ENCODE measurements around the gene CNTN3.

Gene CNTN3

GRCh38 chr3:74607803-74608202 lies 6.7 kb downstream of the CNTN3 start:
- DNase-seq: no peak

GRCh38 chr3:74606996-74607395 lies 7.5 kb downstream of the CNTN3 start:
- no peak for DNase-seq

GRCh38 chr3:74605437-74605836 lies 9.0 kb downstream of the CNTN3 start:
- no peak for DNase-seq

GRCh38 chr3:74603292-74603691 lies 11.2 kb downstream of the CNTN3 start:
- DNase-seq: no peak

- no peak for DNase-seq
These were observed 12.0 kb downstream of the CNTN3 start for GRCh38 chr3:74602471-74602870.

GRCh38 chr3:74601793-74602192 lies 12.7 kb downstream of the CNTN3 start:
- no peak for DNase-seq

- DNase-seq: peak; percentile 71
These were observed 14.9 kb downstream of the CNTN3 start for GRCh38 chr3:74599564-74599963.

- no peak for DNase-seq
These were observed 21.3 kb downstream of the CNTN3 start for GRCh38 chr3:74593152-74593551.

GRCh38 chr3:74592359-74592758 lies 22.1 kb downstream of the CNTN3 start:
- DNase-seq: peak; percentile 48

- no peak for DNase-seq
These were observed 22.5 kb downstream of the CNTN3 start for GRCh38 chr3:74591946-74592345.

- DNase-seq: no peak
These were observed 23.1 kb downstream of the CNTN3 start for GRCh38 chr3:74591342-74591741.

GRCh38 chr3:74590620-74591262 lies 23.7 kb downstream of the CNTN3 start:
- peak; percentile 42 for DNase-seq

- DNase-seq: no peak
These were observed 29.7 kb downstream of the CNTN3 start for GRCh38 chr3:74584782-74585181.

- DNase-seq: no peak
These were observed 31.5 kb downstream of the CNTN3 start for GRCh38 chr3:74582982-74583381.

GRCh38 chr3:74575857-74576256 lies 38.6 kb downstream of the CNTN3 start:
- DNase-seq: no peak

- no peak for DNase-seq
These were observed 43.3 kb downstream of the CNTN3 start for GRCh38 chr3:74571118-74571517.
